Fibroblast of lung (primary cell): ENCODE data around the gene TRANK1.

Experiments used
- CTCF ChIP-seq, 2 donors: IDR thresholded peaks in 1 of 2; conservative IDR thresholded peaks in 1 of 2; 1 replicate in 1 of 2; 2 replicates in 1 of 2; pipeline ENCODE4 v1.5.1; 2011 to 2012; ENCODE audit warnings: low read length in 2 of 2, control low read depth in 1 of 2, inconsistent platforms in 1 of 2, low read depth in 1 of 2, mild to moderate bottlenecking in 1 of 2
- EZH2 ChIP-seq: IDR thresholded peaks from 2 replicates; pipeline ENCODE4 v1.5.1; 2012; ENCODE audit warnings: low read length, control low read depth, mild to moderate bottlenecking; ENCODE audit errors: missing control alignments

- TF ChIP-seq EZH2 (no peak), CTCF (conservative IDR thresholded peaks at IDR 0.05 in 1 of 2, IDR thresholded peaks at IDR 0.05 in 1 of 2; ENCODE audit: low read depth in 1 of 2, low read length in 2 of 2) (no peak)
Observed at GRCh38 chr3:36811768-36812167, 133.1 kb downstream of the TRANK1 start.
